Hepatocyte (in vitro differentiated cells): Measurements from ENCODE around the gene PPP2R2C.

Experiments used
- EZH2 ChIP-seq: fragments of 200-600 bp; sonication (generic); IDR thresholded peaks from 2 replicates; pipeline ENCODE4 v1.6.1; 2016; ENCODE audit warnings: antibody characterized with exemption, mild to moderate bottlenecking, borderline replicate concordance
- EZH2phosphoT487 ChIP-seq: fragments of 200-600 bp; sonication (generic); IDR thresholded peaks from one replicate; pipeline ENCODE4 v1.6.1; 2018; ENCODE audit warnings: antibody characterized with exemption, mild to moderate bottlenecking, low read depth, moderate library complexity; ENCODE audit not compliant: unreplicated experiment, severe bottlenecking
- TF ChIP-seq, protein P1 (sequence below): fragments of 200-600 bp; sonication (generic); IDR thresholded peaks from 2 replicates; pipeline ENCODE4 v1.5.1; 2016; ENCODE audit warnings: antibody characterized with exemption, mild to moderate bottlenecking; ENCODE audit not compliant: poor library complexity

DNA sequence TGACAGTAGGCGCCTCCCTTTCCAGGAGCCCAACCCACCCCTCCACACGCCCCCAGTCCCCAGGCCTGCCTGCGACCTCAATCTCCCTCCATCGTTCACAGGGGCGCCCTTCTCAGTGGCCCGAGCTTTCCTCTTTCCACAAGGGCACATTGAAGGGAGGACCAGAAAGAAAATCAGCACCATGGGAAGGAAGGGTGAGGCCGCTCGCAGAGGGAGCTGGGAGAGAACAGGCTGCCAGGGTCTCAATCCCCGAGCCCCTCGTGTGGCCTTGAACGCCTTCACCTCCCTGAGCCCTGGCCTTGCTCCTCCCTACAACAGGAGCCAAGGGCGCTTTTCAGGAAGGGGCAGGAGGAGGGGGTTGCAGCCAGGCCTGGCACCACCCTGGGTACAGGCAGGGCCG, 136.2 kb downstream of the PPP2R2C start:
- no peak for TF ChIP-seq EZH2
- TF ChIP-seq, protein P1, sequence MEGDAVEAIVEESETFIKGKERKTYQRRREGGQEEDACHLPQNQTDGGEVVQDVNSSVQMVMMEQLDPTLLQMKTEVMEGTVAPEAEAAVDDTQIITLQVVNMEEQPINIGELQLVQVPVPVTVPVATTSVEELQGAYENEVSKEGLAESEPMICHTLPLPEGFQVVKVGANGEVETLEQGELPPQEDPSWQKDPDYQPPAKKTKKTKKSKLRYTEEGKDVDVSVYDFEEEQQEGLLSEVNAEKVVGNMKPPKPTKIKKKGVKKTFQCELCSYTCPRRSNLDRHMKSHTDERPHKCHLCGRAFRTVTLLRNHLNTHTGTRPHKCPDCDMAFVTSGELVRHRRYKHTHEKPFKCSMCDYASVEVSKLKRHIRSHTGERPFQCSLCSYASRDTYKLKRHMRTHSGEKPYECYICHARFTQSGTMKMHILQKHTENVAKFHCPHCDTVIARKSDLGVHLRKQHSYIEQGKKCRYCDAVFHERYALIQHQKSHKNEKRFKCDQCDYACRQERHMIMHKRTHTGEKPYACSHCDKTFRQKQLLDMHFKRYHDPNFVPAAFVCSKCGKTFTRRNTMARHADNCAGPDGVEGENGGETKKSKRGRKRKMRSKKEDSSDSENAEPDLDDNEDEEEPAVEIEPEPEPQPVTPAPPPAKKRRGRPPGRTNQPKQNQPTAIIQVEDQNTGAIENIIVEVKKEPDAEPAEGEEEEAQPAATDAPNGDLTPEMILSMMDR: no peak
- no peak for TF ChIP-seq EZH2phosphoT487
